ENCODE results near the gene ADGRL3.

DNA sequence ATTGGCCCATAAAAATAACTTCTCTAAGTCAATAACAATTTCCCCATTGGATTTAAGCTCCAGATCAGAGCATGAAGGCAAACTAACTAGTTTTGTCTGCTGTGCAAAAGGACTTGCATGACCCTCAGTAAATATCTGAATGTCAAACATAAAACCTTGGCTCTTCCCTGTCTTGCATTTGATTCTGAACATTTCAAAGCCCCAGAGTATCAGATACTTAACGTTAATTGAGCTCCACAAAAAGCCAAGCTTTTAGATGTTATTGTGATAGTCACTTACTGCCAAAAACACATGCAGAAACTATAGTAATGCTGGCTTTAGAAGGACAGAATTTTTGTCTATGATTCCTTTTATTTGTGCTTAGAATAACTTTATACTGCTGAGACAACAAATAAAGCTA, 664.2 kb downstream of the ADGRL3 start:
- TF ChIP-seq, protein P1, sequence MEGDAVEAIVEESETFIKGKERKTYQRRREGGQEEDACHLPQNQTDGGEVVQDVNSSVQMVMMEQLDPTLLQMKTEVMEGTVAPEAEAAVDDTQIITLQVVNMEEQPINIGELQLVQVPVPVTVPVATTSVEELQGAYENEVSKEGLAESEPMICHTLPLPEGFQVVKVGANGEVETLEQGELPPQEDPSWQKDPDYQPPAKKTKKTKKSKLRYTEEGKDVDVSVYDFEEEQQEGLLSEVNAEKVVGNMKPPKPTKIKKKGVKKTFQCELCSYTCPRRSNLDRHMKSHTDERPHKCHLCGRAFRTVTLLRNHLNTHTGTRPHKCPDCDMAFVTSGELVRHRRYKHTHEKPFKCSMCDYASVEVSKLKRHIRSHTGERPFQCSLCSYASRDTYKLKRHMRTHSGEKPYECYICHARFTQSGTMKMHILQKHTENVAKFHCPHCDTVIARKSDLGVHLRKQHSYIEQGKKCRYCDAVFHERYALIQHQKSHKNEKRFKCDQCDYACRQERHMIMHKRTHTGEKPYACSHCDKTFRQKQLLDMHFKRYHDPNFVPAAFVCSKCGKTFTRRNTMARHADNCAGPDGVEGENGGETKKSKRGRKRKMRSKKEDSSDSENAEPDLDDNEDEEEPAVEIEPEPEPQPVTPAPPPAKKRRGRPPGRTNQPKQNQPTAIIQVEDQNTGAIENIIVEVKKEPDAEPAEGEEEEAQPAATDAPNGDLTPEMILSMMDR (conservative IDR thresholded peaks at IDR 0.05): no peak
- no peak for TF ChIP-seq ZFX (IDR thresholded peaks at IDR 0.05)
